Right ventricle myocardium inferior (tissue), 1 donor: ENCODE results near the gene LRRIQ3. TPM values are rescaled to one million over a fixed set of nuclear protein-coding genes. Genes with fewer than 3 reads are reported as not detected.
"Not testable (repeated sequence)": the region's sequence is repeated elsewhere in the genome, so short reads cannot be mapped to it uniquely, and the experiment has no call there.

ENCODE experiments used
- ATAC-seq: fragments of 200-7000 bp; cut with Tn5 transposase; one replicate; pipeline ENCODE4 v1.9.1; 2020; ENCODE audit warnings: mild to moderate bottlenecking, moderate library complexity
- DNase-seq: peaks from one replicate; pipeline ENCODE4 v3.0.0; 2021; ENCODE audit errors: missing footprints
- intact Hi-C: fragments of 100-400 bp; cut with DNase I; formaldehyde crosslinking; loops from one replicate; pipeline ENCODE4 v1.11.0; 2022
- long read RNA-seq: library from polyadenylated mRNA; unstranded; transcript quantifications from one replicate; pipeline ENCODE4 v2.0.0, GENCODE V29; 2021
- total RNA-seq: library from RNA; stranded (reverse); fragmentation: NEBNext Ultra II Directional; extraction: Animal tissue kit (Norgen Biotek cat#: 25700); gene quantifications from one replicate; pipeline ENCODE4 v1.2.1, GENCODE V29; 2021
- donor health status: DM: no; HTN: yes; CAD: no; lungs with severe emphysema.

The LRRIQ3 gene
- 0.49 TPM for total RNA-seq
- long read RNA-seq, partial matches to known transcripts = 1 of 1 reads
- long read RNA-seq, other reads (novel, unspliced or antisense) = 0 of 1 reads

DNA sequence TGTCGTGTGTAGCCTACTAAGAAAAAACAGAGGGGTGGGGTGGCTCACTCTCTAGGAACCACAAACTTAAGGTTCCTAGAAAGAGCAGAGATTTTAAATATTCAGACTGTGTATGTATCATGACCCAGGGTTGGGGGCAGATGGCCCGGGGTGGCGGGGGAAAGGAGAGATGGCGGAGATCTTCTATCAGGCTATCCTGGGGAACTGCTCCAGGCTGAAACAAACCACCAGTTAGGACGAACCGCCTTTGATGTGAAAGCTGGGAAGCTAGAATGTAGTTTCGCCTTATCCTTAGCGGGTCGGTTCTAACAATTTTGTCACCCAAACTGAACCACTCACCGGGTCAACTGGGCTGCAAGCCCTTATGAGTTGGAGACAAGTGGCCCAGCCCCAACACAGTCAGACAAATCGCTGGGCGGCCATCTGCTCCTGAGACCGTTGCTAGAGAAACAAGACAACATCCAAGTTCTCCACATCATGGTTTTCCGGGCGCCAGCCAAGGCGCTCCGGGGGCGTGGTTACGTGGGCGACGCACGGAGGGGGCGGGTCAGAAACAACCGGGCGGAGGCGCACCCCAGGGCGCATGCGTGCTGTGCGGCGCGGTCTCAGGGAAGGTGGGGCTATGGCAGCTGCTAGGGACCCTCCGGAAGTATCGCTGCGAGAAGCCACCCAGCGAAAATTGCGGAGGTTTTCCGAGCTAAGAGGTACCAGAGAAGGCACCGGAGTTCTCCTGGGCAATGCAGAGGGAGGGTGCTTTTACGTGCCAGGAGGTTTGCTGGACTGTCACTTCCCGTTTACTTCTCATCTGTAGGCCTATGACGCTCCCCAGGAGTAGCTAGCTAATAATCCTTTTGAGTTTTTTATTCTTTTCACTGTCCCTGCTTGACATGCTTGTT is at the start of gene LRRIQ3, which contains the start of gene FPGT:
Gene LRRIQ3, minus strand, starts transcription at position 520 of the 896 bp plus-strand sequence. CDS start 14,492 bp downstream, outside the sequence.
Gene FPGT, plus strand, starts transcription at position 586 of the 896 bp plus-strand sequence. Its CDS starts 37 bp downstream, at position 623.
- DNase-seq = peak; percentile 97
- intact Hi-C loops = loop anchor here (5.0 kb wide), 2 partner anchors 39 to 274 kb away; partner anchors contain the start of gene TNNI3K
- ATAC-seq = peak; percentile 100

DNA sequence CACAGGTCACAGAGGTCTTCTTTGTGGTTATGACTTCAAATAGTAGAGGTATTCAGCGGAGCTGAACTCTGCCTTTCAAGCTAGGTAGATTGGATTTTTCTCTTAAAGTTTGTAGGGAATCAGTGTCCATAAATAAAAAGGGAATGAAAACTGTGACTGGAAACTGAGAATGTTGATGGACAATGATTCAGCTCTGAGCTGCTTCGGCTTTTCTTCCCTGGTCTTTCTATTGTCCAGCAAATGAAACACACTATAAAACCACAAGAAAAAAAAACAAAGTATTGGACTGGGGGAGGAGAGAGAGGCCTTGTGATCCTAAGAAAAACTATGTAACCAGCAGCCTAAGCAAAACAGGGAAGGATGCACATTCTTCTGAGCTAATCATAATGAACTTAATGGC is 48.3 kb upstream of the LRRIQ3 start:
- ATAC-seq (no peak), DNase-seq (no peak)
- intact Hi-C loops = loop anchor here (10.0 kb wide), 1 partner anchor 118 kb away; no protein-coding TSS in a partner anchor

GRCh38 chr1:74245168-74245772 is 47.3 kb upstream of the LRRIQ3 start:
- intact Hi-C loops = loop anchor here (10.0 kb wide), 1 partner anchor 120 kb away; no protein-coding TSS in a partner anchor
- no peak for DNase-seq
- ATAC-seq = peak; percentile 65

- intact Hi-C loops = loop anchor here (5.0 to 10.0 kb wide), 3 partner anchors 40 to 237 kb away; partner anchors contain the start of genes FPGT and LRRIQ3
- ATAC-seq (peak; percentile 30), DNase-seq (no peak)
These were observed 39.8 kb upstream of the LRRIQ3 start for GRCh38 chr1:74237787-74238186.

GRCh38 chr1:74237035-74237434 is 39.1 kb upstream of the LRRIQ3 start:
- ATAC-seq = peak; percentile 36
- intact Hi-C loops = loop anchor here (5.0 to 10.0 kb wide), 3 partner anchors 40 to 238 kb away; partner anchors contain the start of genes FPGT and LRRIQ3
- no peak for DNase-seq

- intact Hi-C loops = loop anchor here (5.0 to 10.0 kb wide), 3 partner anchors 39 to 238 kb away; partner anchors contain the start of genes FPGT and LRRIQ3
- DNase-seq = no peak
- no peak for ATAC-seq
These were observed 38.5 kb upstream of the LRRIQ3 start for GRCh38 chr1:74236440-74236839.

DNA sequence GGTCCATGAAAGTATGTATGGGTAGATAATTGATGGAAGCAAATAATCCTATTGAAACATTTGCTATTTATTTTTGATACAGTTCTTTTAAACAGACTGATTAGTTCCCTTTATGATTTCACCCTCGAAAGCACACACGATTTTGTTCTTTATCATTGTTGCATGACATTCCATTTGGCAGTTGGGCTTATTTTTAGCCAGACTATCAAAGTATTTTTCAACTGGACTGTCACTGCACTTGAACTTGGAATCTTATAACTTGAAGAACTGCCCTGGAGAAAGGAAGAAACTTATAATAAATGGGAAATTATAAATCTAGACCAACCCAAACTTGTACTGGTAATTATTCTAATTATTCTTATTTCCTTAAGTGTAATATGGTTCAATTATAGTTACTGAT is 37.2 kb upstream of the LRRIQ3 start, which contains the start of gene TNNI3K:
Gene TNNI3K, plus strand, starts transcription at position 235 of the 400 bp plus-strand sequence. Its CDS starts 65 bp downstream, at position 300.
- ATAC-seq = no peak
- DNase-seq = no peak
- intact Hi-C loops = loop anchor here (5.0 to 10.0 kb wide), 3 partner anchors 38 to 240 kb away; partner anchors contain the start of genes FPGT and LRRIQ3

DNA sequence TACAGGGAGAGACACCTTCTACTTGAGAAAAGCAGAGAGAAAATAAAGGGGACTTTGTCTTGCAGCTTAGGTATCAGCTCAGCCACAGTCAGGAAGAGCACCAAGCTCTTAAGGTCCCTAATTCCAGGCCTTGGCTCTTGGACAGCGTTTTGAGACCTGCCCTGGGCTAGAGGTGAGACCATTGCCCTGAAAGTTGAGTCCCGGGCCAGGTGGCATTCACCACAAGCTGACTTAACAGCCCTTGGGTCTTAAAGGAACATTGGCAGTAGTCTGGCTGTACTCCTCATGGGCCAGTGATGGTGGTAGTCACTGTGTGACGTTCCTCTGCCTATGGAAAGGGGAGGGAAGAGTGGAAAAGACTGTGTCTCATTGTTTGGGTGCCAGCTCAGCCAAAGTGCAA is 25.5 kb upstream of the LRRIQ3 start:
- intact Hi-C loops = no loop called here
- no peak for ATAC-seq
- no peak for DNase-seq

DNA sequence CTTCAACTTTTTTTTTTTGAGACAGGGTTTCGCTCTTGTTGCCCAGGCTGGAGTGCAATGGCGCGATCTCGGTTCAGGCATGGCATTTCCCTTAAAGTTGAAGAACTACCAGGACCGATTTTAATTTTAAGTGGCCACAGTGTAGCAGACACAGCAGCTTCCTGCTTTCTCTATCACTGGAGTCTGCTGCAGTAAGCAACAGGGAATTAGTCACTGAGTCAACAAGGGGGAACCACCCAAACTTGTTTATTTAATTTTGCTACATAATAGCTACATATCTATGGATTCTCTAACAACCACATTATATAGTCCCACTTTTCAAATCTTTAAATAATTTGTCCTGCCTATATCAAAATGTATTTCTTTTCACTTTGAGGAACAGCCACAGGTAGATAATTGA is 24.7 kb upstream of the LRRIQ3 start:
- ATAC-seq = no peak
- intact Hi-C loops = no loop called here
- no peak for DNase-seq

DNA sequence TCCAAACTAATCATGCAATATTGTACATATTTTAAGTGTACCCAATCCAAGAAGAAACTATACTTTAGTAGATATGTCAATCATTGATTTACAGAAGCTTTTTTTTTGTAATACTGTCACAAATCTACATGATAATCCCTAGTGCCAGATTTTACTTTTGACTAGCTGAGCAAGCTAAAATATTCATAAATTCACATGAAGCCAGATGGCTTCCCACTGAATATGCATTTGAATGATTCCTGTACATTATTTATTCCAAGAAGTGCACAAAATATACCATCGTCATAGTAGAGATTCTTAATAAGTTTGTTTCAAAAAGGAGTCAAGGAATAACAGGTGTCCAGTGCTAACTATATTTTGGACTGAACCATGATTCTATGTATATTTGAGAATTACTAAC is 17.3 kb upstream of the LRRIQ3 start:
- no peak for DNase-seq
- ATAC-seq = no peak
- intact Hi-C loops = no loop called here

DNA sequence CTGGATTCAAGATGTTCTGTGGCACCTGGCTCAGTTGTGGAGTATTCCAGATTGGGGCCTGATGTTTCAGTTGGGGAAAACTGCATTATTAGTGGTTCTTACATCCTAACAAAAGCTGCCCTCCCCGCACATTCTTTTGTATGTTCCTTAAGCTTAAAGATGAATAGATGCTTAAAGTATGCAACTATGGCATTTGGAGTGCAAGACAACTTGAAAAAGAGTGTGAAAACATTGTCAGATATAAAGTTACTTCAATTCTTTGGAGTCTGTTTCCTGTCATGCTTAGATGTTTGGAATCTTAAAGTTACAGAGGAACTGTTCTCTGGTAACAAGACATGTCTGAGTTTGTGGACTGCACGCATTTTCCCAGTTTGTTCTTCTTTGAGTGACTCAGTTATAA is 7.3 kb upstream of the LRRIQ3 start:
- ATAC-seq (no peak), DNase-seq (no peak)
- intact Hi-C loops = no loop called here

GRCh38 chr1:74199504-74199903 is 1.5 kb upstream of the LRRIQ3 start:
- ATAC-seq = no peak
- intact Hi-C loops = loop anchor here (5.0 kb wide), 2 partner anchors 38 to 273 kb away; partner anchors contain the start of gene TNNI3K
- DNase-seq = no peak

DNA sequence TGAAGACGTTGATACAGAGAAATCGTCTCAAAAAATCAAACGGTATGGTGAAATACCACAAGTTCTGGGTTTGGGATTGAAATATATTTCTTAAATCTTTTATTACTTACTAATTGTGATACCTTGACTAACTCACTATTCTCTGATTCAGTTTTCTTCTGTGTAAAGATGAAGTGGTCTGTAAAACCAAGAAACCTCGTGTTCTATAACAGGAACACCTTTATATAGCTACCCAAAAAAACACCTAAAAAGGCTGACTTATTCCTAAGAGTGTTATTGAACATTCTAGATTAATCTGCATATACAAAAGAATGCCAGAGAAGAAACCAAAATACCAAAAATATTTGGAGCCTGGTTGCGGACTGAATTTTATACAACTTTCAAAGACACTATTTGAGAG is 721 bp downstream of the LRRIQ3 start:
- intact Hi-C loops = loop anchor here (5.0 kb wide), 2 partner anchors 40 to 275 kb away; partner anchors contain the start of gene TNNI3K
- ATAC-seq (no peak), DNase-seq (no peak)

GRCh38 chr1:74195339-74195738 is 2.6 kb downstream of the LRRIQ3 start:
- no peak for ATAC-seq
- DNase-seq = no peak
- intact Hi-C loops = loop anchor here (5.0 kb wide), 2 partner anchors 42 to 277 kb away; partner anchors contain the start of gene TNNI3K

- DNase-seq (no peak), ATAC-seq (no peak)
- intact Hi-C loops = no loop called here
These were observed 4.1 kb downstream of the LRRIQ3 start for GRCh38 chr1:74193908-74194307.

DNA sequence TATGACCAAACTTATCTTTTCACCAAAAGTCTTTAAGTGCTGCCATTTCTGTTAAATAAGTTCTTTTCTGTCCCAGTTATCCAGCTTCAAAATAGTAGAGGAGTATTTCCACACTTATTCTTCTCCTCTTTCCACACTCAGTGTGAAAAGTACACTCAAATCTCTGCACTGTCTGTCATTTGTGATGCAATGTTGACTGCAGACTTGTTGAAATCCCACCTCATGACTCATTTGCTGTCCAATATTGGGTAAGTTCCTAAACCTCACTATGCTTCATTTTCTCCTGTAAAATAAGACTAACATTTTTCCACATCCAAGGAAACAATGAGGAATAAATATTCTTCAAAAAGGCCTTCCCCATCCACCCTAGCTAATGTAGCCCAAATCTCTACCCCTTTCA is 17.5 kb downstream of the LRRIQ3 start:
- intact Hi-C loops = no loop called here
- ATAC-seq = no peak
- no peak for DNase-seq

DNA sequence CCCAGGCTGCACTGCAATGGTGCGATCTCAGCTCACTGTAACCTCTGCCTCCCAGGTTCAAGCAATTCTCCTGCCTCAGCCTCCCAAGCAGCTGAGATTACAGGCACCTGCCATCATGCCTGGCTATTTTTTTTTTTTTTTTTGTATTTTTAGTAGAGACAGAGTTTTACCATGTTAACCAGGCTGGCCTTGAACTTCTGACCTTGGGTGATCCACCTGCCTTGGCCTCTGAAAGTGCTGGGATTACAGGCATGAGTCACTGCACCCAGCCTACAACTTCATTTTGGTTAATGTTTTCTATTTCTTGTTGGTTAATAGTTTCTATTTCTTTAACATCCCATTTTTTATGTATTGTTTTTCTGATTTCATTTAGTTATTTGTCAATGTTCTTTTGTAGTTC is 23.6 kb downstream of the LRRIQ3 start:
- DNase-seq, ATAC-seq, intact Hi-C loops: not testable (repeated sequence)

- ATAC-seq = no peak
- no peak for DNase-seq
- intact Hi-C loops = no loop called here
These were observed 35.6 kb downstream of the LRRIQ3 start for GRCh38 chr1:74162333-74162732.

DNA sequence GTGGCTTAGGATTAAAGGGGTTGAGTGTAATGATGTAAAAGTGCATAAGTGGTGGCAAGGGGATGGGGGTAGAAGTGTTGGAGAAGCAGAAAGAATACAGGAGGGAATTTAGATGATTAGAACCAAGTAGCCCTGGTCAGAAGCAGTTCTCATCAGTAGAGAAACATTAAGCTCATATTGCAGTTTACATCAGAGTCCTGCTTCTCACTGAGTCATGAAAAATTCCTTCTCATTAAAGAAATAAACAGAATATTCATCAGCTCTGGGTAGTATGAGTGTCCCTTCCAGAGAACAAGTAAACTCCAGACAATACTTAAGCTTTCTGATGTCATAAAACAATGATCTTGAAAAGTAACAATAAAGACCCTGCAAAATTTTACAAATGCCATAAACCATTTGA is 36.5 kb downstream of the LRRIQ3 start:
- intact Hi-C loops = no loop called here
- ATAC-seq (no peak), DNase-seq (no peak)
